ENCODE measurements around the gene TEX11.
"Not testable (repeated sequence)": the region's sequence is repeated elsewhere in the genome, so short reads cannot be mapped to it uniquely, and the experiment has no call there.

Gene TEX11

DNA sequence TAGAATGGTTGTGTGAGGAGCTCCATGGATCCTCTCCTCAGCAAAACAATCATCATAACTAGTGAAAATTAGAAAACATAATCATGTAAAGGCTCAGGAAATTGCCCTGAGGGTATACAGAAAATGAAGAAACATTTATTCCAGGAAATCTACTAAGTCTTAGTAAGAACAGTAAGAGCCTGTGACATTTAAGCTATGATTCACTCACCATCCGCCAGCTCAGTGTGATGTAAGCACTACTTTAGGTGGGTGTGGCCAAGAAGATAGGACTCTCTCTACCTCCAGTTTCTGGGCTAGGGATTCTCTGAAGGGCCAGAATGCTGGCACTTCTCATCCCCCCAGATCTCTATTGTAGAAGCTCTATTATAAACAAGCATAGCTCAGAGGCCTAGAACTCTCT is 316.4 kb downstream of the TEX11 start:
- DNase-seq (ENCODE audit: low read depth, low spot score), result no peak

DNA sequence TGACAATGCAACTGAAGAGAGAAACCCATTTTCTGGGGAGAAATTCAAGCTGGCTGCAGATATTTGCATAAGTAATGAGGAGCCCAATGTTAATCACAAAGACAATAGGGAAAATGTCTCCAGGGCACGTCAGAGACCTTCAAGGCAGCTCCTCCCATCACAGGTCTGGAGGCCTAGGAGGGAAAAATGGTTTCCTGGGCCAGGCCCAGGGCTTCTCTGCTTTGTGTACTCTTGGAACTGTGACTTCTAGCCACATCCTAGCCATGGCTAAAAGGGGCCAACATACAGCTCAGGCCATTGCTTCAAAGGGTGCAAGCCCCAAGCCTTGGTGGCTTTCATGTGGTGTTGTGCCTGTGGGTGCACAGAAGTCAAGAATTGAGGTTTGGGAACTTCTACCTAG is 321.4 kb downstream of the TEX11 start:
- DNase-seq (ENCODE audit: low read depth, low spot score), result not testable (repeated sequence)

DNA sequence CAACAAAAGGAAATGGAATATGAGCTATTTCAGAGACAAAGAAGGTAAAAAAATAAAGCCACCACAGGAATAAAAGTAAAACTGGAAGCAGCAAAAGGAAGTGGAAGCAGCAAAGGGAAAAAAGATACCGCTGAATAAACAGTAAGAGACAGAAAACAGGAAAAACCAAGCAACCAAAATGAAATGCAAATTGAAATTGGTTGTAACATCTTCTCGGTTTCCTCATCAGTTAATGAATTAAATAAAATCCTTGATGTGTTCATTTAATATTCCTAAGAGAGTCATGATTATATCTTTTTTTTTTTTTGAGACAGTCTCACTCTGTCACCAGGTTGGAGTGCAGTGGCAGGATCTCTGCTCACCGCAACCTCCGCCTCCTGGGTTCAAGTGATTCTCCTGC is 331.1 kb downstream of the TEX11 start:
- DNase-seq (ENCODE audit: low read depth, low spot score), result no peak

DNA sequence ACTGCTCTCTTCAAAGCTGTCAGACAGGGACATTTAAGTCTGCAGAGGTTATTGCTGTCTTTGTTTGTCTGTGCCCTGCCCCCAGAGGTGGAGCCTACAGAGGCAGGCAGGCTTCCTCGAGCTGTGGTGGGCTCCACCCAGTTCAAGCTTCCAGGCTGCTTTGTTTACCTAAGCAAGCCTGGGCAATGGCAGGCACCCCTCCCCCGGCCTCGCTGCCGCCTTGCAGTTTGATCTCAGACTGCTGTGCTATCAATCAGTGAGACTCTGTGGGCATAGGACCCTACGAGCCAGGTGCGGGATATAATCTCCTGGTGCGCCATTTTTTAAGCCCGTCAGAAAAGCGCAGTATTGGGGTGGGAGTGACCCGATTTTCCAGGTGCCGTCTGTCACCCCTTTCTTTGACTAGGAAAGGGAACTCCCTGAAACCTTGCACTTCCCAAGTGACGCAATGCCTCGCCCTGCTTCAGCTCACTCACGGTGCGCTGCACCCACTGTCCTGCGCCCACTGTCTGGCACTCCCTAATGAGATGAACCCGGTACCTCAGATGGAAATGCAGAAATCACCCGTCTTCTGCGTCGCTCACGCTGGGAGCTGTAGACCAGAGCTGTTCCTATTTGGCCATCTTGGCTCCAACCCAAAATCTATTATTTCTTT is 338.5 kb downstream of the TEX11 start:
- not testable (repeated sequence) for DNase-seq (ENCODE audit: low read depth, low spot score)

DNA sequence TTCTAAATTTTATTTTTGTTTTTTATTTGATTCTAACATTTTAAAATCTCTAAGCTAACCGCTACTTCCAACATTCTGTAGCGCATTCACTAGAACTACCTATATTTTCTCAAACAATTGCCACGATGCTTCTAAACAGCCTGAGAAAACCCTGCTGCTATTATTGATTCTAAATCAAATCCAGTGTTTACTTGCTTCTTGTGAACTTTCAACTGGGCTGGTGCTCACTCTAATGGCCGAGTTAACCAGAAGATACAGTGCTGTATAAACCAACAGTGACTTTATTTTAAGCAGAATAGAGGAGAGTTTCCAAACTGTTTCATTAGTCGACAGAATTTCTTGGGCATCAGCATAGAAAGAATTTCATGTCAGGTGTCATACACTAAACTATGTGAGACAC is 353.6 kb downstream of the TEX11 start:
- no peak for DNase-seq (ENCODE audit: low read depth, low spot score)

DNA sequence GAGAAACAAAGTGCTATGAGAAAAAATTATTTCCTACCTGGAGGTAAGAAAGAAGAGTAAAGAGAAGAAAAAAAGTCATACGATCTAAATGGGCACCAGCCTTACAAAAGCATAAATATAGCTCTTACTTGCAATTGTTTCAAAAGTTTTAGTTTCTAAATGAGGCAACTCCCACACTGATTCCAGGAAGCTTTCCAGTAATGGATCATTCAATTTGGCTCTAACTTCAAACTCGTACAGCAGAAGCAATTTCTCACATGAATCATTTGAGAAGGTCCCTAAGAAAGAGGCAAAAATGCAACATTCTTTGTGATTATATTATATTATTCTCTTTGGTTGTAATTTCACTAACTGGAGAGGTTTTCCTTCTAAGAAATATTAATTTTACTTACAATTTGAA is 354.0 kb downstream of the TEX11 start:
- no peak for DNase-seq (ENCODE audit: low read depth, low spot score)

DNA sequence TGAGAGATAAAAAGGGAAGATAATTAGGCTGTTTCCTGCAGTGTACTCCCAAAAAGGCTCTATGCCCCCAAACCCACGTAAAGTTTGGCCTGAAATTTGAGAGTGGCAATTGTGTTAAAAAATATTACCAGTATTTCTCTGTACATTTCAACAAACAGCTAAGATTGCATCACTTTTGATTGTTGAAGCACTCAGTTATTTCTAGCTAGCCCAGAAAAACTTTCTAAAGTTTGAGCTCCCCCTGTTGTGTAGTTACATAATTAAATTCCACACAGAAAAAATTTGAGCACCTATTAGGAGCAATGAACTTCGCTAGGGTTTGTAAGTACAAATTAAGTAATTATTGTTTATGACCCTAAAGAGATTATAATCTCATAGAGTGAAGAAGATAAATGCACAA is 354.4 kb downstream of the TEX11 start:
- no peak for DNase-seq (ENCODE audit: low read depth, low spot score)

DNA sequence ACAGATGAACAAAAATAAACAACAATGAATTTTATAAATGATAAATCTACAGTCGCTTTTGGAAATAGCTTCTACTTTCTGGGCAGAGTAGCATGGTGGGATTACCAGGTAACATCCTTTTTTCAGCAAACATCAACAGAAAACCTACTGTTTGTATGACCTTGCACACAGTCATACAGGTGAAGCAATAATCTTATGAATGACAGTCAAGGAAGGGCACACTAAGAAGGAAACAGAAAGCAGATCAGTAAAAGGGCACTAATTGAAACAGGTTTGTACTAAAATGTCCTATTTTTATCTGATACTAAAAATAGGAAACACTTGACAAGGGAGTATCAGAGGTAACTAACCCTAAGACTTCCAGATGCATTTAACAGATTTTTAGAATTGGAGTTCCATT is 355.0 kb downstream of the TEX11 start:
- no peak for DNase-seq (ENCODE audit: low read depth, low spot score)

DNA sequence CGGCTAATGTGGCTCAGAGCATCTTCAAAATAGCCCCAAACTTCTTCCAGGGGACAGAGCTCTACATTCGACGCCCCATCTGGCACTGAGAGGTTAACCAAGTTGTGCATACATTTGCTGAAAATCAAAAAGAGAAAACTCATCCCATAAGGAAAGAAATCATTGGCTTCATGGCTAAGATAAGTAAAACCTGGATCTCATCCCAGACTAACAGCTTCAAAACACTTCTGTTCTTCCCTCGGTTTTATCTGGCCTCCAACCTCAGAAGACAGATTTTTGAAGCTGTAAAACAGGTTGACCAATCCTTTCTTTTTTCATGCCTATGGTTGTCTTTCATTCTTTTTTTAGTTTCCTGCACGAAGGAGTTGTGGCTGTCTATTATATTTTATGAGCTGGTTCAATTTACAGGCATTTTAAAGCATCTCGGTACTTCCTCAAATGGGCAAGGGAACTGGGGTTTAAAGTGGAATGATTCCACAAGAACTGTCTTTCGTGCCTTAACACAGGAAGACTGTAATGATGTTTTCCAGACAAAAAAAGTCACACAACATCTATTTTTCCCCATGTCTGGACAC is 356.3 kb downstream of the TEX11 start:
- DNase-seq (ENCODE audit: low read depth, low spot score), result no peak

DNA sequence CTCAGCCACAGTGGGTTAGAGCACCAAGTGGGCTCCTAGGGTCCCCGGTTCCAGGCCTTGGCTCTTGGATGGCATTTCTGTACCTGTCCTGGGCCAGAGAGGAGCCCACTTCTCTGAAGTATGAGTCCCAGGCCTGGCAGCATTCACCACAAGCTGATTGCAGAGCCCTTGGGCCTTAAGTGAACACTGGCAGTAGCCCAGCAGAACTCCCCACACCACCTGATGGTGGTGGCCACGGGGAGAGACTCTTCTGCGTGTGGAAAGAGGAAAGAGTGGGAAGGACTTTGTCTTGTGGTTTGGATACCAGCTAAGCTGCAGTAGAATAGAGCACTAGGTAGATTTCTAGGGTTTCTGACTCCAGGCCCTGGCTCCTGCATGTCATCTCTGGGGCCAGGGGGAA is 359.1 kb downstream of the TEX11 start:
- no peak for DNase-seq (ENCODE audit: low read depth, low spot score)

DNA sequence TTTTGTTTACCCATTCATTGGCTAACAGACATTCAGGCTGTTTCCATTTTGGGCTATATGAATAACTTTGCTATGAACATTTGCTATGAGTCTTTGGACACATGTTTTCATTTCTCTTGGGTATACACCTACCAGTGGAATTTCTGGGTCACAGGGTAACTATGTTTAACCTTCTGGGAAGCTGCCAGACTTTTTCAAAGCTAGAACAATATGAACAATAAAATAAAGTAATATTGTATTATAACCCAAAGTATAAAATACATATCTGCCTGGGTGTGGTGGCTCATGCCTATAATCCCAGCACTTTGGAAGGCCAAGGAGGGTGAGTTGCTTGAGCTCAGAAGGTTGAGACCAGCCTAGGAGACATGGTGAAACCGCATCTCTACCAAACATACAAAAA is 373.3 kb downstream of the TEX11 start:
- no peak for DNase-seq (ENCODE audit: low read depth, low spot score)

DNA sequence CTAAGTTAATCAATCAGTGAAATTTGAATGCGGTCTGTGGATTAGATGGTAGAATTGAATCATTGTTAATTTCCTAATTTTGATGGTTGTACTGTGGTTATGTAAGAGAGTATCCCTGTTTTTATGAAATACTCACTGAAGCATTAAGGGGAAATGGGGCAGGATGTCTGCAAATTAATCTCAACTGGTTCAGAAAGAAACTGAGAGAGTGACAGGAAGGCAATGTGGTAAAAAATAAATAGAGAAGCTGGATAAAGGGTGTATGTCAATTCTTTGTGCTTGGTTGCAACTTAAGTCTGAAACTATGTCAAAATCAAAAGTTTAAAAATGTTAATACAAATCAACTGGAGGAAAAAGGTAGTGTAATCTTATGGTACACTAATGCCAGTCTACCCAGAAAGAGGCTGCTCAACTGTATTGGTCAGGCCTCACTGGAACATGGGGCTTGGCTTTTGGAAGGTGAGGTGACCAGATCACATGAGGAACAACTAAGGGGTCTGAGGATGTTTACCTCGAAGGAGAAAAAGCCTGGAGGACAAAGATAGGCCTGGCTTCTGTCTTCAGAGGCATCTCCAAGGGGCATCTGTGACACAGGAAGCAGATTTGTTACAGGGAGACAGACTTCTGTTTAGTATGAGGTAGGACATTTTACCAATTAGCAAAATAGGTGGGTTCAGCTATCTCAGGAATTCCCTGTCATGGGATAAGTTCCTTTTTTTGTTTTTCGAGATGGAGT is 380.7 kb downstream of the TEX11 start:
- DNase-seq (ENCODE audit: low read depth, low spot score), result no peak

DNA sequence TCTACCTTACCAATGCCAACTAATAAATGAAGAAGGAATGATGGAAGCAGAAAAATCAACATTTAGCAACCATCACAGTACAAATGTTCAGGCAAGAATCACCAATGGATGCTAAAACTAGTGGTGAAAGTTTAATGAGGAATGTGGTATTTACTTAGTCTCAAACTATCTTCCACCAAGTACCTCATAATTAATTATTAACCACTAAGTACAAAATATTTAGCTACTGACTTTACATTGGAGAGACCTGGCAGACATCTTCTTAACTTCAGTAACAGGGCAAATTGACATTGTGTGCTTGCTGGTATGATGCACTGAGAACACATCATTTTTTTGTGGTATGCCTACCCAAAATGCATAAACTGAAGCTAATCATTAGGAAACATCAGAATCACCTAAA is 381.5 kb downstream of the TEX11 start:
- DNase-seq (ENCODE audit: low read depth, low spot score), result no peak

DNA sequence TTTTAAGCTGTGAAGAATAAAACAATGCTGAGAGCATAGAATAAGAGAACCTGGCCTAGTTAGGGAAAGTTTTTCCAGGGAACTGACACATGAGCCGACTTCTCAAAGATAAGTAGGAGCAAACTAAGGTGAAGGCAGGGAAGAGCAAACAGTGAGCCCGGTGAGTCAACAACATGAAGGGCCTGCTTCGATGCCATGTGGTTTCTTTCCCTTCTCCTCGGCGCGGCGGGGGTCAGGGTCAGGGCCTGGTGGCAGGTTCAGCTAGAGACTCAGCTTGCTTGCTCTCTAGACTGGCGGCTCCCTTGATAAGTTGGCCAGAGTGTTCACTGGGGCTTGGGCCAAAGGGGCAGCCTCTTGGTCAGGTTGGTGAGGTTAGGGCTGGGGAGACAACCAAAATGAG is 382.8 kb downstream of the TEX11 start:
- no peak for DNase-seq (ENCODE audit: low read depth, low spot score)

DNA sequence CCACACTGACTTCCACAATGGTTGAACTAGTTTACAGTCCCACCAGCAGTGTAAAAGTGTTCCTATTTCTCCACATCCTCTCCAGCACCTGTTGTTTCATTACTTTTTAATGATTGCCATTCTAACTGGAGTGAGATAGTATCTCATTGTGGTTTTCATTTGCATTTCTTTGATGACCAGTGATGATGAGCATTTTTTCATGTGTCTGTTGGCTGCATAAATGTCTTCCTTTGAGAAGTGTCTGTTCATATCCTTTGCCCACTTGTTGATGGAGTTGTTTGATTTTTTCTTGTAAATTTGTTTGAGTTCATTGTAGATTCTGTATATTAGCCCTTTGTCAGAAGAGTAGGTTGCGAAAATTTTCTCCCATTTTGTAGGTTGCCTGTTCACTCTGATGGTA is 392.8 kb downstream of the TEX11 start:
- not testable (repeated sequence) for DNase-seq (ENCODE audit: low read depth, low spot score)

DNA sequence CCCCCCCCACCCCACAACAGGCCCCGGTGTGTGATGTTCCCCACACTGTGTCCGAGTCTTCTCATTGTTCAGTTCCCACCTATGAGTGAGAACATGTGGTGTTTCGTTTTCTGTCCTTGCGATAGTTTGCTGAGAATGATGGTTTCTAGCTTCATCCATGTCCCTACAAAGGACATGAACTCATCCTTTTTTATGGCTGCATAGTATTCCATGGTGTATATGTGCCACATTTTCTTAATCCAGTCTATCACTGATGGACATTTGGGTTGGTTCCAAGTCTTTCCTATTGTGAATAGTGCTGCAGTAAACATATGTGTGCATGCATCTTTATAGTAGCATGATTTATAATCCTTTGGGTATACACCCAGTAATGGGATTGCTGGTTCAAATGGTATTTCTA is 393.2 kb downstream of the TEX11 start:
- not testable (repeated sequence) for DNase-seq (ENCODE audit: low read depth, low spot score)

DNA sequence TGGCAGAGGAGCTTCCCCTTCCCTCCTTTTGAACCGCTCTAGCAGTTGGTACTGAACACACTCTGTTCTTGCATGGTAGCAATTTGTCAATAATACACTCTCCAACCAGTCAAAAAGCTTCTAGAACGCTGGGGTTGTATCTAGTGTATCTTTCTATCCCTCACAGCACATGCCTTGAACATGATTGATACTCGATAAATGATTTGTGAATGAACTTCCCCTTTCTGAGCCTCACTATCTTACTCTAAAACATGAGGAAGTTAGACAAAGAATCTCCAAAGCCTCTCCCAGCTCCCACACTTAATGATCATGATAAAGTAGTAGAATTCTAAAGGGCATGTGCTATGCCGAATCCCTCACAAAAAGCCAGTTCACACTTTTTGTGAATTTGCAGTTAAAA is 399.4 kb downstream of the TEX11 start:
- no peak for DNase-seq (ENCODE audit: low read depth, low spot score)

DNA sequence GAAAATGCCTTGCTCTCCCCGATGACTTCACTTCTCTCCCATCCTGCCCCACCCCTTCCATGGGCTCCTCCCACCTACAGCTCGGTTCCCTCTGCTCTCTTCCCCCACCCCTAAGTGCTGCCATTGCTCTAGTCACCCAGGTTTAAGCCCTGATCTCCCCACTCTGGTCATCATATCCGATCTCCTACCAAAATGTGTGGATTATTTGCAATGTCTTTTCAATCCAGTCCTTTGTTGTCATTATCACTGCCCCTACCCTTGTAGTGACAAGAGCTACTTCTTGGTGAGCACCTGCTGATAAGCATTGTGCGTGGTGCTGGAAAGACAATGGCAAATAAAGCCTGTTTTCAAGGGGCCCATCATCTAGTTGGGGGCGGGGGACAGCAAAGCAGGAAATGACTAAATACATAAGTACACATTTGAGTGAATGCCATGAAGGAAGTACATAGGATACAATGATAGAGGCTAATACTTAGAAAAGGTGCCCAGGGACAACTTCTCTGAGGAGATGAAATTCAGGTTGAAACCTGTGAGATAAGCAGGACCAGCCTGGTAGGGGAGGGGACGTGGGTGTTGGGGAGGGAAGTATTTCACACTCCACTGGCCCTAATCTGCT is 400.1 kb downstream of the TEX11 start:
- no peak for DNase-seq (ENCODE audit: low read depth, low spot score)

DNA sequence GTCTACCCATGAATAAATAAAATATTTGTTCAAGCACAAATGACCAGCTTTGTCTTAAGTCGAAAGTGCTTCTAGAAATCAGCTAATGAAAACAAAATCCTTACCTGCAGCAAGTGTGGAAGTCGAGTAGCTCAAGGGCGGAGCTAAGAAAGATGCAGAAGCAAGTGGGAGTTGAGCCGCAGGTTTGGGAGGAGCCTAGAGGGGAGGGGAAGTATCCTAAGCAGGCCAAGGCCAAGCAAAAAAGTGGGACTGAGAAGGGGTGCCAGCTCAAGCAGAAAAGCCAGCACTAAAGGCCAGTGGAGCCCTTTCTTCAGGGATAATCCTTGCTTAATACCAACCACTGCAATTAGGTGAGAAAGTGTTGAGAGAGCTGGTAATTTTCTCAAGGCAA is 403.1 kb downstream of the TEX11 start:
- no peak for DNase-seq (ENCODE audit: low read depth, low spot score)

DNA sequence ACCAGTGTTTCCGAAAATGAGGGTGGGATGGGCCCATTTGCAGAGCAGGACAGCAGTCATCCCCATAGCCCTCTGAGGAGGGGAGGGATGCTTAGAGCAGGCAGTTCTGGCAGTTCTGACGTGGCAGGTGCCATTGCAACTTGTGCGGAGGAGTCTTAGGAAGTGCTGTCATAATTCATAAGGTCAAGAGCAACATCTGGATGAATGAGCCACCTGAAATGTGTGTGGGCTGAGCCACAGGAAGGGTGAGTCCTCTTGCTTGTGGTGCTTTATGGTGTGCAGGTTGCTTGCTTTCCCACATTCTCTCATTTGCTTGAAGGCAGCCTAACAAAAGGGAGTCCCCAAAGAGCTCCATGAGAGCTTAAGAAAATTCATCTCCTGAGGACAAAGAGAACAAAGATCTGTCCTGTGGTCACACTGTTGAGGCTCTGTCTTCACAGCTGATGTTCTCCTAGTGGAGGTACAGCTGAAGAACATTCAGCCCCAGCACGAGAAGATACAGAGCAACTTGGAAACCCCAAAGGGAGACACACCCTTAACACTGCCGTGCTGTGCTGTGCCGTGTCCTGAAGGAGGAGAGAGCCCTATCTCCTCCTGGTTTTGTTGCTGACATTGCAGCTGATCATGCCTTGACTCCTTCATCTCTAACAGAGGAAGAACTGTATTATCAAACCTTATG is 403.6 kb downstream of the TEX11 start:
- no peak for DNase-seq (ENCODE audit: low read depth, low spot score)

DNA sequence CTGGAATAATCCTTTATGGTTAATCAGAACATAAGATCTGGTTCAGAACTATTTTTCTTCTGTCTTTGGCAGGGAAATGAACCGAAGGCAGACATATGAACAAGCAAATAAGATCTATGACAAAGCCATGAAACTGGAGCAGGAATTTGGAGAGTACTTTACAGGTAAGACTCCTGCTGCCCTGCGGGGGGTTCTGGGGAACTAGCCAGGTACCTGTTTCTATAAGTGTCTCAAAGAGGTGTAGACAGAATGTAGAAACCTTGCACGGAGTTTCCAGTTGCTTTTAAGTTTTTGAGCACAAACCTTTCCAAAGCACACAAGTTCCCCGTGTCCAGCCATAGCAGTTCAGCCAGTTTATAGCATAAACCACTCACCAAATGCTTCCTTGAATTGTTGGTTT is 407.7 kb downstream of the TEX11 start:
- DNase-seq (ENCODE audit: low read depth, low spot score), result no peak

DNA sequence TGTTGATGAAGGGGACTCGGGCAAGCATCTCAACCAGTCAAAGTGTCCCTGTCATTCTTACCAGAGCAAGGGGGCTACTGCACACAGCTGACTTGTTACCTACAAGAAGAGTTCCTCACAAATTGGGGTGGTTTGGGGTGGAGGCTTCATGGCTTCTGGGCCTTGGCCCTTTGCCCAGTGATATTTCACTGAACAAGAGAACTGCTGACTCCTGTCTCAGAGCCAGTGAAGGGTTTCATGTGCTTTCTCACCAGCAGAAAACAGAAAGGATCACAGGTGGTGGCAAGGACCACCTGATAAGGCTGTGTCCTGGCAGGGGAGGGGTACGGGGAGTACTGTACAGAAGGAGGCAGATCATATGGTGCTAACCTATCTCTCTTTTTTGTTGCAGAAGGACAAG is 410.4 kb downstream of the TEX11 start:
- no peak for DNase-seq (ENCODE audit: low read depth, low spot score)
